Measurements from ENCODE around the gene RCOR2. TPM values are rescaled to one million over a fixed set of nuclear protein-coding genes. Genes with fewer than 3 reads are reported as not detected.

Gene RCOR2
- total and polyA plus RNA-seq, 2 of the 13 experiments (the other 11 are each of a cell fraction or from before 2014, with no cell fraction given) = 8.3 to 8.5 TPM

- TF ChIP-seq ZHX2 (IDR thresholded peaks at IDR 0.05; ENCODE audit: low read depth) (no peak), ZHX2 (CRISPR knock-in tag; IDR thresholded peaks at IDR 0.05; ENCODE audit: borderline replicate concordance) (no peak), TOPORS (CRISPR knock-in tag; IDR thresholded peaks at IDR 0.05) (no peak), ZNF430 (CRISPR knock-in tag; IDR thresholded peaks at IDR 0.05) (peak; percentile 76; the same call in 1 of the 2 replicates), ZNF639 (CRISPR knock-in tag; conservative IDR thresholded peaks at IDR 0.05) (0 out of 2 replicates have a peak, but pooled peaks have one; percentile 66), SNRNP70 (IDR thresholded peaks at IDR 0.05; ENCODE audit: low read depth, low read length) (no peak), ZBTB25 (CRISPR knock-in tag; IDR thresholded peaks at IDR 0.05) (no peak), ZNF792 (CRISPR knock-in tag; IDR thresholded peaks at IDR 0.05) (no peak), ISL2 (CRISPR knock-in tag; IDR thresholded peaks at IDR 0.05) (peak; percentile 24; the same call in 1 of the 2 replicates), POLR2AphosphoS5 (IDR thresholded peaks at IDR 0.05; ENCODE audit: low read depth, low read length) (peak; percentile 71), ZNF367 (CRISPR knock-in tag; IDR thresholded peaks at IDR 0.05; ENCODE audit: borderline replicate concordance) (no peak), TBX3 (IDR thresholded peaks at IDR 0.05; ENCODE audit: borderline replicate concordance) (peak; percentile 57; the same call in 1 of the 2 replicates), MAFK (conservative IDR thresholded peaks at IDR 0.05 in 1 of 2, IDR thresholded peaks at IDR 0.05 in 1 of 2; ENCODE audit: low read length in 2 of 2) (no peak), KAT7 (CRISPR knock-in tag; IDR thresholded peaks at IDR 0.05; ENCODE audit: borderline replicate concordance) (no peak), THRA (CRISPR knock-in tag; IDR thresholded peaks at IDR 0.05; ENCODE audit: borderline replicate concordance) (peak; percentile 24; the same call in 1 of the 2 replicates), PHF20 (CRISPR knock-in tag; IDR thresholded peaks at IDR 0.05) (peak; percentile 44), MIXL1 (CRISPR knock-in tag; IDR thresholded peaks at IDR 0.05) (no peak)
These were observed 28.5 kb downstream of the RCOR2 start (continued) for GRCh38 chr11:63888170-63889086.

Data from HepG2 (cell line).